ENCODE data around the gene UBE2E1. TPM values are rescaled to one million over a fixed set of nuclear protein-coding genes. Genes with fewer than 3 reads are reported as not detected.

UBE2E1 gene
- total and polyA plus RNA-seq, 2 experiments from 2014 or later: 39.9 to 120 TPM

DNA sequence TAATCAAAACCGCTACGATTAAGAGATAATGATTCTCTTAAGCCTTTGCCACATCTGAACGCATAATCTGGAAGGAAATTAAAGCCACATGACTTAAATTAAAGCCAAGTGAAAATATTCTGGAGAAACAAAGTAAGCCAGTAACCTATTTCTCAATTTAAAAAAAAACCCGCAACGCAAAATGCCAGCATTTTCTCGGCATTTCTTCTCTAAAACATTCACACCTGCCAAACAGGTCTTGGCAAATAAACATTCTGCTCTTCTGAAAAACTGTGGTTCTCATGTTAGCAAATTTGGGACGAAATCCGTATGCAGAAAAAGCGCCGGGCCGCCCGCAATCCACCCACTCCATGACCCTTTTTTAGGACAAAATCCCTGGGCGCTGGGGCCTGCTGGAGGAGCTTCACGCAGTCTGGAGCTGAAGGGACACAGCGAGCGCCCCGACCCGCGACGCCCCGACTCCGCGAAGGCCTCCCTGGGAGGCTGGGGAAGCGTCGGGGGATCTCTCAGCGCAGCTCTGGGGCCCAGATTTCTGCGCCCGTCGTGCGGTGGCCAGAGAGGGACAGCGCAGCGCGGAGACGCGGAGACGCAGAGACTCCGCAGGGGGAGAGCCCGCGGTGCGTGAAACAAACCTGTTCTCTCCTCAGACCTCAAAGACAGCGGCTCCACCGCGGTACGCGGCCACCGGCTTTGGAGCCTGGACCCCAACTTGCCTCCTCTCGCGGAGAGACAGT lies 110.6 kb downstream of the UBE2E1 start:
- Histone ChIP-seq H3K27ac (ENCODE audit: low read depth) (no peak overlapping the region), H3K36me3 (ENCODE audit: insufficient read depth) (peaks cover 21% of the 10 kb centered on the region), H2AFZ (peak overlapping the region; percentile 73), H3K4me2 (peak overlapping the region; percentile 90), H3K9me2 (ENCODE audit: insufficient read depth) (no peaks in the 10 kb centered on the region), H3K4me3 (peak overlapping the region; percentile 91), H3F3A (replicated peaks; ENCODE audit: low read depth) (peaks cover 23% of the 10 kb centered on the region), H4K20me1 (replicated peaks; ENCODE audit: insufficient read depth) (peaks cover 14% of the 10 kb centered on the region), H3K27me3 (ENCODE audit: insufficient read depth) (peaks cover 10% of the 10 kb centered on the region), H3K79me2 (replicated peaks; ENCODE audit: insufficient read depth) (peaks cover 72% of the 10 kb centered on the region), H3K4me1 (ENCODE audit: insufficient read depth) (peaks cover 21% of the 10 kb centered on the region)
- Mint-ChIP-seq H3K4me3 (peak overlapping the region; percentile 100), H3K36me3 (ENCODE audit: low read depth) (peaks cover 45% of the 10 kb centered on the region), H3K4me1 (peaks cover 28% of the 10 kb centered on the region), H3K27ac (no peak overlapping the region), H3K27me3 (ENCODE audit: insufficient read depth, low read depth, poor library complexity) (peaks cover 22% of the 10 kb centered on the region), H3K9me3 (no peaks in the 10 kb centered on the region)
- ATAC-seq: peak; percentile 65
- TF ChIP-seq ETS1 (IDR thresholded peaks at IDR 0.05) (no peak), CTCF (conservative IDR thresholded peaks at IDR 0.05; ENCODE audit: low read depth in 2 of 2) (no peak), CREB1 (CRISPR knock-in tag; IDR thresholded peaks at IDR 0.05; ENCODE audit: low read depth) (no peak), ZNF331 (CRISPR knock-in tag; IDR thresholded peaks at IDR 0.05; ENCODE audit: low read depth) (no peak), EZH2phosphoT487 (IDR thresholded peaks at IDR 0.05; ENCODE audit: unreplicated experiment) (no peak), ZNF114 (CRISPR knock-in tag; IDR thresholded peaks at IDR 0.05) (no peak), NANOG (IDR thresholded peaks at IDR 0.05; ENCODE audit: borderline replicate concordance) (no peak), JUNB (IDR thresholded peaks at IDR 0.05; ENCODE audit: unreplicated experiment) (no peak), EZH2 (IDR thresholded peaks at IDR 0.05; ENCODE audit: low read depth, unreplicated experiment) (no peak), POLR2AphosphoS5 (IDR thresholded peaks at IDR 0.05; ENCODE audit: low read depth) (no peak)
- TF ChIP-seq, protein P1, sequence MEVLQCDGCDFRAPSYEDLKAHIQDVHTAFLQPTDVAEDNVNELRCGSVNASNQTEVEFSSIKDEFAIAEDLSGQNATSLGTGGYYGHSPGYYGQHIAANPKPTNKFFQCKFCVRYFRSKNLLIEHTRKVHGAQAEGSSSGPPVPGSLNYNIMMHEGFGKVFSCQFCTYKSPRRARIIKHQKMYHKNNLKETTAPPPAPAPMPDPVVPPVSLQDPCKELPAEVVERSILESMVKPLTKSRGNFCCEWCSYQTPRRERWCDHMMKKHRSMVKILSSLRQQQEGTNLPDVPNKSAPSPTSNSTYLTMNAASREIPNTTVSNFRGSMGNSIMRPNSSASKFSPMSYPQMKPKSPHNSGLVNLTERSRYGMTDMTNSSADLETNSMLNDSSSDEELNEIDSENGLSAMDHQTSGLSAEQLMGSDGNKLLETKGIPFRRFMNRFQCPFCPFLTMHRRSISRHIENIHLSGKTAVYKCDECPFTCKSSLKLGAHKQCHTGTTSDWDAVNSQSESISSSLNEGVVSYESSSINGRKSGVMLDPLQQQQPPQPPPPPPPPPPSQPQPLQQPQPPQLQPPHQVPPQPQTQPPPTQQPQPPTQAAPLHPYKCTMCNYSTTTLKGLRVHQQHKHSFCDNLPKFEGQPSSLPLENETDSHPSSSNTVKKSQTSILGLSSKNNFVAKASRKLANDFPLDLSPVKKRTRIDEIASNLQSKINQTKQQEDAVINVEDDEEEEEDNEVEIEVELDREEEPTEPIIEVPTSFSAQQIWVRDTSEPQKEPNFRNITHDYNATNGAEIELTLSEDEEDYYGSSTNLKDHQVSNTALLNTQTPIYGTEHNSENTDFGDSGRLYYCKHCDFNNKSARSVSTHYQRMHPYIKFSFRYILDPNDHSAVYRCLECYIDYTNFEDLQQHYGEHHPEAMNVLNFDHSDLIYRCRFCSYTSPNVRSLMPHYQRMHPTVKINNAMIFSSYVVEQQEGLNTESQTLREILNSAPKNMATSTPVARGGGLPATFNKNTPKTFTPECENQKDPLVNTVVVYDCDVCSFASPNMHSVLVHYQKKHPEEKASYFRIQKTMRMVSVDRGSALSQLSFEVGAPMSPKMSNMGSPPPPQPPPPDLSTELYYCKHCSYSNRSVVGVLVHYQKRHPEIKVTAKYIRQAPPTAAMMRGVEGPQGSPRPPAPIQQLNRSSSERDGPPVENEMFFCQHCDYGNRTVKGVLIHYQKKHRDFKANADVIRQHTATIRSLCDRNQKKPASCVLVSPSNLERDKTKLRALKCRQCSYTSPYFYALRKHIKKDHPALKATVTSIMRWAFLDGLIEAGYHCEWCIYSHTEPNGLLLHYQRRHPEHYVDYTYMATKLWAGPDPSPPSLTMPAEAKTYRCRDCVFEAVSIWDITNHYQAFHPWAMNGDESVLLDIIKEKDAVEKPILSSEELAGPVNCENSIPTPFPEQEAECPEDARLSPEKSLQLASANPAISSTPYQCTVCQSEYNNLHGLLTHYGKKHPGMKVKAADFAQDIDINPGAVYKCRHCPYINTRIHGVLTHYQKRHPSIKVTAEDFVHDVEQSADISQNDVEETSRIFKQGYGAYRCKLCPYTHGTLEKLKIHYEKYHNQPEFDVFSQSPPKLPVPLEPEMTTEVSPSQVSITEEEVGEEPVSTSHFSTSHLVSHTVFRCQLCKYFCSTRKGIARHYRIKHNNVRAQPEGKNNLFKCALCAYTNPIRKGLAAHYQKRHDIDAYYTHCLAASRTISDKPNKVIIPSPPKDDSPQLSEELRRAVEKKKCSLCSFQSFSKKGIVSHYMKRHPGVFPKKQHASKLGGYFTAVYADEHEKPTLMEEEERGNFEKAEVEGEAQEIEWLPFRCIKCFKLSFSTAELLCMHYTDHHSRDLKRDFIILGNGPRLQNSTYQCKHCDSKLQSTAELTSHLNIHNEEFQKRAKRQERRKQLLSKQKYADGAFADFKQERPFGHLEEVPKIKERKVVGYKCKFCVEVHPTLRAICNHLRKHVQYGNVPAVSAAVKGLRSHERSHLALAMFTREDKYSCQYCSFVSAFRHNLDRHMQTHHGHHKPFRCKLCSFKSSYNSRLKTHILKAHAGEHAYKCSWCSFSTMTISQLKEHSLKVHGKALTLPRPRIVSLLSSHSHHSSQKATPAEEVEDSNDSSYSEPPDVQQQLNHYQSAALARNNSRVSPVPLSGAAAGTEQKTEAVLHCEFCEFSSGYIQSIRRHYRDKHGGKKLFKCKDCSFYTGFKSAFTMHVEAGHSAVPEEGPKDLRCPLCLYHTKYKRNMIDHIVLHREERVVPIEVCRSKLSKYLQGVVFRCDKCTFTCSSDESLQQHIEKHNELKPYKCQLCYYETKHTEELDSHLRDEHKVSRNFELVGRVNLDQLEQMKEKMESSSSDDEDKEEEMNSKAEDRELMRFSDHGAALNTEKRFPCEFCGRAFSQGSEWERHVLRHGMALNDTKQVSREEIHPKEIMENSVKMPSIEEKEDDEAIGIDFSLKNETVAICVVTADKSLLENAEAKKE (CRISPR knock-in tag; IDR thresholded peaks at IDR 0.05): no peak
- TF ChIP-seq, protein P2, sequence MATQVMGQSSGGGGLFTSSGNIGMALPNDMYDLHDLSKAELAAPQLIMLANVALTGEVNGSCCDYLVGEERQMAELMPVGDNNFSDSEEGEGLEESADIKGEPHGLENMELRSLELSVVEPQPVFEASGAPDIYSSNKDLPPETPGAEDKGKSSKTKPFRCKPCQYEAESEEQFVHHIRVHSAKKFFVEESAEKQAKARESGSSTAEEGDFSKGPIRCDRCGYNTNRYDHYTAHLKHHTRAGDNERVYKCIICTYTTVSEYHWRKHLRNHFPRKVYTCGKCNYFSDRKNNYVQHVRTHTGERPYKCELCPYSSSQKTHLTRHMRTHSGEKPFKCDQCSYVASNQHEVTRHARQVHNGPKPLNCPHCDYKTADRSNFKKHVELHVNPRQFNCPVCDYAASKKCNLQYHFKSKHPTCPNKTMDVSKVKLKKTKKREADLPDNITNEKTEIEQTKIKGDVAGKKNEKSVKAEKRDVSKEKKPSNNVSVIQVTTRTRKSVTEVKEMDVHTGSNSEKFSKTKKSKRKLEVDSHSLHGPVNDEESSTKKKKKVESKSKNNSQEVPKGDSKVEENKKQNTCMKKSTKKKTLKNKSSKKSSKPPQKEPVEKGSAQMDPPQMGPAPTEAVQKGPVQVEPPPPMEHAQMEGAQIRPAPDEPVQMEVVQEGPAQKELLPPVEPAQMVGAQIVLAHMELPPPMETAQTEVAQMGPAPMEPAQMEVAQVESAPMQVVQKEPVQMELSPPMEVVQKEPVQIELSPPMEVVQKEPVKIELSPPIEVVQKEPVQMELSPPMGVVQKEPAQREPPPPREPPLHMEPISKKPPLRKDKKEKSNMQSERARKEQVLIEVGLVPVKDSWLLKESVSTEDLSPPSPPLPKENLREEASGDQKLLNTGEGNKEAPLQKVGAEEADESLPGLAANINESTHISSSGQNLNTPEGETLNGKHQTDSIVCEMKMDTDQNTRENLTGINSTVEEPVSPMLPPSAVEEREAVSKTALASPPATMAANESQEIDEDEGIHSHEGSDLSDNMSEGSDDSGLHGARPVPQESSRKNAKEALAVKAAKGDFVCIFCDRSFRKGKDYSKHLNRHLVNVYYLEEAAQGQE (IDR thresholded peaks at IDR 0.05; ENCODE audit: unreplicated experiment): no peak
- DNase-seq (ENCODE audit: low spot score): no peak

All from GM23338 (cell line).